Activated naive CD8-positive, alpha-beta T cell (primary cell): Measurements from ENCODE around the gene SPATC1L.
A peak's percentile ranks its signal among the peaks of the same experiment; 100 is the strongest.
"Not testable (repeated sequence)": the region's sequence is repeated elsewhere in the genome, so short reads cannot be mapped to it uniquely, and the experiment has no call there.

Experiments
- H3K27ac Mint-ChIP-seq: one replicate; pipeline ENCODE4 v1.8.0; 2021; ENCODE audit warnings: mixed read lengths
- H3K27me3 Mint-ChIP-seq: one replicate; pipeline ENCODE4 v1.8.0; 2021; ENCODE audit warnings: mixed read lengths
- H3K36me3 Mint-ChIP-seq: one replicate; pipeline ENCODE4 v1.8.0; 2021; ENCODE audit warnings: mixed read lengths
- H3K4me1 Mint-ChIP-seq: one replicate; pipeline ENCODE4 v1.8.0; 2021; ENCODE audit warnings: low read depth, mixed read lengths
- H3K4me3 Mint-ChIP-seq: one replicate; pipeline ENCODE4 v1.8.0; 2021; ENCODE audit warnings: mild to moderate bottlenecking, mixed read lengths
- H3K9me3 Mint-ChIP-seq: one replicate; pipeline ENCODE4 v1.8.0; 2021; ENCODE audit warnings: low read depth, mixed read lengths

The SPATC1L gene

DNA sequence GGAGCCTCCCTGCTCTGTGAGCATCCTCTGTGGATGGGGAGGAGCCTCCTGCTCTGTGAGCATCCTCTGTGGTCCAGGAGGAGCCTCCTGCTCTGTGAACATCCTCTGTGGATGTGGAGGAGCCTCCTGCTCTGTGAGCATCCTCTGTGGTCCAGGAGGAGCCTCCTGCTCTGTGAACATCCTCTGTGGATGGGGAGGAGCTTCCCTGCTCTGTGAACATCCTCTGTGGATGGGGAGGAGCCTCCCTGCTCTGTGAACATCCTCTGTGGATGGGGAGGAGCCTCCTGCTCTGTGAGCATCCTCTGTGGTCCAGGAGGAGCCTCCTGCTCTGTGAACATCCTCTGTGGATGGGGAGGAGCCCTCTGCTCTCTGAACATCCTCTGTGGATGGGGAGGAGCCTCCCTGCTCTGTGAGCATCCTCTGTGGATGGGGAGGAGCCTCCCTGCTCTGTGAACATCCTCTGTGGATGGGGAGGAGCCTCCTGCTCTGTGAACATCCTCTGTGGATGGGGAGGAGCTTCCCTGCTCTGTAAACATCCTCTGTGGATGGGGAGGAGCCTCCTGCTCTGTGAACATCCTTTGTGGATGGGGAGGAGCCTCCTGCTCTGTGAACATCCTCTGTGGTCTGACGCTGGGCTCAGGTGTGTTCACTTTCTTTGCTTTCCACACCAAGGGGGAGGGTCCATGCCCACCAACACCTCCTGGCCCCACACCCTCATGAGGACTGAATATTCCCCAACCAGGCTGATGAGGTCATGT lies 13.6 kb downstream of the SPATC1L start:
- not testable (repeated sequence) for H3K36me3 Mint-ChIP-seq, H3K9me3 Mint-ChIP-seq, H3K4me1 Mint-ChIP-seq, H3K4me3 Mint-ChIP-seq, H3K27me3 Mint-ChIP-seq
- peak overlapping the region; percentile 75 for H3K27ac Mint-ChIP-seq

DNA sequence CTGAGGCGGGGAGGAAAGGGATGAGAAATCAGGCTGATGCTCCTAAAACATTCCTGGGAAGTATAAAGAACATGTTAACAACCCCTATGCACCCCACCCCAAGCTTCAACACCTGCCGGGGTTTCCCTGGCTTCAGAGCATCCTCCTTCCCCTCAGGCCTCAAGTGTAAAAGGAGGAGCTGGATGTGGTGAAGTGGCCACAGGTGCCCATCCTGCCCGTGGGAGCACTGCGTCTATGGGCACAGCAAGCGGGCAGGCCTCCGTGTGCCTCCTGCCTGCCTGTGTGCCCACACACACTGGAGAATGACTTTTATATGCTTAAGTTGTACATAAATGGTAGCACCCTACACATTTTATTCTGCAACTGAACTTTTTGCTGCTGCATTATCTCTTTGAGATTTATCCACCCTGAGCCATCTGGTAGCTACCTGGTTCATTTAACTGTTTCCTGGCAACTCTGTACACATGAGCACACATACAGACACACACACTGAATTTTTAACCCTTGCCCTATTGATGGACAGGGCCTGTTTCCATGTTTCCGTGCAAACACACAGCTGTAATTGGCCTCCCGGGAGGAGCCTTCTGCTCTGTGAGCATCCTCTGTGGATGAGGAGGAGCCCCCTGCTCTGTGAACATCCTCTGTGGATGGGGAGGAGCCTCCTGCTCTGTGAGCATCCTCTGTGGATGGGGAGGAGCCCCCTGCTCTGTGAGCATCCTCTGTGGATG lies 15.4 kb downstream of the SPATC1L start:
- Mint-ChIP-seq H3K9me3 (no peaks in the 10 kb centered on the region), H3K4me3 (no peak overlapping the region), H3K27ac (no peak overlapping the region), H3K27me3 (no peaks in the 10 kb centered on the region), H3K36me3 (no peaks in the 10 kb centered on the region), H3K4me1 (peaks cover 6% of the 10 kb centered on the region)

DNA sequence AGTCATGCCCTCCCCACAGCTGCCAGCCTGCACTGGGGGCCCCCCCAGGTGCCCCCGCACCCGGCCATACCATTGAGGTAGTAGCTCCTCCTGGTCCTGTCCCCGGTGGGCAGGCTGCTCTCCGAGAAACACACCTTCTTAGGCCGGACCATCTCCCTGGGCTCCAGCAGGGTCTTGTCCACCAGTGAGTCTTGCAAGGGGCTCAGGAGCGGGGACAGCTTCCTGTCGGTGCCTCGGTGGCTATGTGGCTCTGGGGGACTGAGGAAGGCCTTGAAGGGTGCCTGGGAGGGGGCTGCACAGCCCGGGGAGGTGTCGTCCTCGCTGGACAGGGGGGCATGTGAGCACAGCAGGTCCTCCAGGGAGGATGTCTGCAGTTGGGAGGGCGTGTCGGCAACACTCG lies 16.0 kb downstream of the SPATC1L start:
- Mint-ChIP-seq H3K4me1 (peaks cover 6% of the 10 kb centered on the region), H3K4me3 (no peak overlapping the region), H3K27ac (no peak overlapping the region), H3K9me3 (no peaks in the 10 kb centered on the region), H3K27me3 (no peaks in the 10 kb centered on the region), H3K36me3 (no peaks in the 10 kb centered on the region)

DNA sequence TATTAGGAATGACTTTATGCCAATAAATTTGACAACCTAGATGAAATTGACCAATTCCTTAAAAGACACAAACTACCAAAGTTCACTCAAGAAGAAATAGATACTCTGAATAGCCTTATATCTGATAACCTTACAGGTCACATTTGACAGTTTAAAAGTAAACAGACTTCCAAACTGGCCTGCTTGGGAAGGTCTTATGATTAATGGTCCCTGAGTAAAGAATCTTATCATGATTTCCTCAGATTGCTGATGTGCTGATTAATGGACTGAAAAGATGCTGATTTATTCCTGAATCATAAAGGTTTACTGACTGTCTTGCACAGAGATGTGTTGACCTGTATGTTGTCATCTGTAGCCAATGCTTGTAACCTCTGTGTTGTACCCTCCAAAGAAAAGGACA lies 19.2 kb downstream of the SPATC1L start:
- Mint-ChIP-seq H3K27ac (no peak overlapping the region), H3K36me3 (peaks cover 2% of the 10 kb centered on the region), H3K4me3 (no peak overlapping the region), H3K9me3 (no peaks in the 10 kb centered on the region), H3K4me1 (no peaks in the 10 kb centered on the region), H3K27me3 (no peaks in the 10 kb centered on the region)

DNA sequence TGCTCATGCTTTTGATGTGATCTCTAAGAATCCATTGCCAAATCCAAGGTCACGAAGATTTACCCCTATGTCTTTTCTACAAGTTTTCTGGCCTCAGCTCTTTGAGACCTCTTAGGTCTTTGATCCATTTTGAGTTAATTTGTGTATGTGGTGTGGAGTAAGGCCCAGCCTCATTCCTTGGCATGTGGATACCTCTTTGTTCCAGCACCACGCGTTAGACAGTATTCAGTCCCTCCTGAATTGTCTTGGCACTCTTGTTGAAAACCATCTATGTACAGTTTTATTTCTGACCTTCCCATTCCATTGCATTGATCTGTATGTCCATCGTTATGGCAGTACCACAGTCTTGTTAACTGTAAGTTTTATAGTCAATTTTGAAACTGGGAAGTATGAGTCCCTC lies 20.9 kb downstream of the SPATC1L start:
- no peak overlapping the region for H3K4me3 Mint-ChIP-seq
- H3K9me3 Mint-ChIP-seq = no peaks in the 10 kb centered on the region
- H3K27me3 Mint-ChIP-seq = no peaks in the 10 kb centered on the region
- no peaks in the 10 kb centered on the region for H3K4me1 Mint-ChIP-seq
- peaks cover 2% of the 10 kb centered on the region for H3K36me3 Mint-ChIP-seq
- no peak overlapping the region for H3K27ac Mint-ChIP-seq

DNA sequence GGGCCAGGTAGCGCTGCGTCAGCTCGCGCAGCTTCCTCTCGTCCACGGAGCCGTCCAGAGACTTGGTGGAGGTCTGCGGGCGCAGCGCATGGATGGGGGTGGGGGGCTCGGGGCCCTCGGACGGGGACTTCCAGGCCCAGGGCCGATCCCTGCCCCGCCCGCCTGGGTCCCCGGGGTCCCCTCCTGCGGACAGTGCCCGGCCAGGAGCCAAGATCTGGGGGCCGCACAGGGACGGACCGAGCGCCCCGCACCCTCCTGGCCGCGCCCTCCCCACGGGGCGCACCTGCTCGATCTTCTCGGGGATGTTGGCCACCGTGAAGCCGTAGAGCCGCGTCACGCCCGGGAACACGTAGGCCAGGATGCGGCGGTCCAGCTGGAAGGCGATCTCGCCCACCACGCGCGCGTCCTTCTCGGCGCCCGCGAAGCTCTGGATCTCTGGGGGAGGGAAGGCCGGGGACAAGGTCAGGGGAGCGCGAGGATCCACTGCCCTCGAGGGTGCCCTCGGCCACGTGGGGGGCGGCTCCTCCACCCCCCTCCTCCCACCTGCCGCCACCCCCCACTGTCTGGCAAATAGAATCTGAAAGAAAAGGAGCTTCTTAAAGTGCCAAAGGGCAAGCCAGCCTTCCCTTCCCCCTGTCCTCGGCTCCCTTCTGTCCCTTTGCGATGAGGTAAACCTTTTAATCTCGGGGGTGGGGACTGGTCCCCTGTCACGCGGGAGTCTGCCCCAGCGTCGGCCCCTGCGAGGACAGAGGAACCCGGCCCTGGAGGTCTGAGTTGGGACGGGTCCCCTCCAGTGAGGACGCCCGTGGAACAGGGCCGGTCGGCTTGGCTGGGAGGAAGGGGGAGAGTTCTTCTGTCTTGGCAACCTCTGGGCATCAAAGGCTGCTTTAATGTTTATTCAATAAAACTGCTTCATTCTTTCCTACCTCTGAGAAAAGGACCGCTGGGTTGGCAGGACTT lies 22.3 kb downstream of the SPATC1L start:
- Mint-ChIP-seq H3K27me3 (no peaks in the 10 kb centered on the region), H3K27ac (no peak overlapping the region), H3K4me3 (no peak overlapping the region), H3K4me1 (no peaks in the 10 kb centered on the region), H3K36me3 (peaks cover 2% of the 10 kb centered on the region), H3K9me3 (no peaks in the 10 kb centered on the region)

DNA sequence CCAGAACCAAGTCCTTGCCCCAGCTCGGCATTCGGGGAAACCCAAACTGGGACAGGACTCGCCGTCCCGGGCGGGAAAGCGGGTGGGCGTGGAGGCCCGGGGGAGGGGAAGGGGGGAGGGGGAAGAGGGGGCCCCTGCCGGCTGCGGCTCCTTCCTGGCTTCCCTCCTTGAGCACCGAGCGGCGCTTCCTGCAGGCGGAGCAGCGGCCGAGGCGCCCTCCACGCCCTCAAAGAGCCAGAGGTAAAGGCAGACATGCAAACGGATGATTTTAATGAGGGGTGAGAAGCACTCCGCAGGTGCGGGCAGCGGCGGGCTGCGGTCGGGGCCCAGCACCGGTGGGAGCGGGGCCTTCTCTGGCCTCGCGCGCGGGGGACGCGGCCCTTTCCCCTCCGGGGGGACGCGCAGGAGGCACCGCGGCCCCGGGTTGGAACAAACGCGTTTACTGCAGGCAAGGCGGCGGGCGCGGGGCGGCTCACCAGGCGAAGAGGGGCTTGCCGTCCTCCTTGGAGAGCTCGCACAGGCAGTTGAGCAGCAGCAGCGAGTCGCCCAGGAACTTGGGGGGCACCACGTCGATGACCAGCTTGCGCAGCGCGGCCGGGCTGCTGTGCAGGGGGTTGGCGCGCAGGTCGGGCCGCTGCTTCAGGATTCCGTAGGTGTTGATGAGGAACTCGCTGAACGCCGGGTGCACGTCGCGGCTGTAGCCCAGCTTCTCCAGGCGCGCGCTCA lies 23.2 kb downstream of the SPATC1L start:
- H3K36me3 Mint-ChIP-seq = peaks cover 2% of the 10 kb centered on the region
- no peaks in the 10 kb centered on the region for H3K4me1 Mint-ChIP-seq
- no peak overlapping the region for H3K27ac Mint-ChIP-seq
- H3K9me3 Mint-ChIP-seq = no peaks in the 10 kb centered on the region
- H3K4me3 Mint-ChIP-seq = no peak overlapping the region
- no peaks in the 10 kb centered on the region for H3K27me3 Mint-ChIP-seq

DNA sequence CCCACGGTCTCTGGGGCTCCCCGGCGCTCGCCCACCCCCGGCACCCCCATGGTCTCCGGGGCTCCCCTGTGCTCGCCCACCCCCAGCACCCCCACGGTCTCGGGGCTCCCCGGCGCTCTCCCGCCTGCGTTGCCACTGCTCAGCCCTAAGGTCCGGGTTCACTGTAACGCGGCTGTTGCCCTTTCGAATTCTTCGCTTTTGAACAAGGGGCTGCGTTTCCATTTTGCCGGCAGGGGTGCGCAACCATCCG lies 23.7 kb downstream of the SPATC1L start:
- H3K4me1 Mint-ChIP-seq = no peaks in the 10 kb centered on the region
- H3K27ac Mint-ChIP-seq = no peak overlapping the region
- no peaks in the 10 kb centered on the region for H3K27me3 Mint-ChIP-seq
- peaks cover 2% of the 10 kb centered on the region for H3K36me3 Mint-ChIP-seq
- H3K4me3 Mint-ChIP-seq = no peak overlapping the region
- H3K9me3 Mint-ChIP-seq = no peaks in the 10 kb centered on the region

DNA sequence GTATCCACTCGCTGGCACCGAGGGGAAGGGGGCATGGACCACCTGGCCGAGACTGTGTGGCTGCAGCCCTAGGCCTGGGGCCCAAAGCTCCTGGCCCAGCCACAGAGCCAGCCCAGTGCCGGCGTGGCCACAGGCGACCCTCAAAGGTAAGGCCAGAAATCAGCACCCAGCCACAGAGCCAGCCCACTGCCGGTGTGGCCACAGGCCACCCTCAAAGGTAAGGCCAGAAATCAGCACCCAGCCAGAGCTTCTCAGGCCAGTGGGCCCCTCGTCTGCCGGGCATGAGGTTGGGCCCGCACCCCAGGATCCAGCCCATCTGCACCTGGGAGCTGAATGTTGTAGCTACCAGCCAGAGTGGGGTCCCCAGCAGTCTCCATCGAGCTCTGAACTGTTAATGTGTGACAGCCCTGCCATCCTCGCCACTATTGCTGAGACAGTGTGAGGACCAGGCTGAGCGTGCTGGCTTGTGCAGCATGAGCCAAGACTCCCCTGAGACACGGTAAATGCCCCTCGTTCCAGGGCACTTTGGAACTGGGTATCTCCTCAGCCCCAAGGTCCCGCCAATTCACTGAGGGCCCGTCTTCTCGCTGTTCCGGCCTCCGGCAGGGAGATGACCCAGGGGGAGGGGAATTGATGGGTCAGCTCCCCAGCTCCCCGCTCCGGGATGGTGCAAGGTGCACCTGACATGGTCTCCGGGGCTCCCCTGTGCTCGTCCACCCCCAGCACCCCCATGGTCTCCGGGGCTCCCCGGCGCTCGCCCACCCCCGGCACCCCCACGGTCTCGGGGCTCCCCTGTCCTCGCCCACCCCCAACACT lies 24.2 kb downstream of the SPATC1L start:
- H3K4me1 Mint-ChIP-seq = no peaks in the 10 kb centered on the region
- no peak overlapping the region for H3K4me3 Mint-ChIP-seq
- peaks cover 2% of the 10 kb centered on the region for H3K36me3 Mint-ChIP-seq
- H3K9me3 Mint-ChIP-seq = no peaks in the 10 kb centered on the region
- H3K27ac Mint-ChIP-seq = no peak overlapping the region
- H3K27me3 Mint-ChIP-seq = no peaks in the 10 kb centered on the region

DNA sequence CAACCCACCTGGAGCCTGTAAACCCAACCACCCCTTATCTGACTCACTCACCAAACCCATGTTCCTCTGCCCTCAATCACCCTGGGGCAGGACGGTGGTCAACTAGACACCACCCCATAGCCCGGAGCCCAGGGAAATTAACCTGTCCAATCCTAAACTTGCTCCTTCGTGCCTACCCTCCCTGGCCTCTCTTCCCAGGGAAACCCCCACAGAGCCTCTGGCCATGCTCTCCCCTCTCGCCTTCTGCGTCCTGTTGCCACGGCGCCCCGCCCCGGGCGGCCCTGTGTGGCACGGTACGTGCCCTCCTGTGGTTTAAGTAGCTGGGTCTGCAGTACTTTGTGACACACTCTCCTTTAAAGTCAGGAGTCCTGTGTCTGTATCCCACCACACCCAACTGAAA lies 24.9 kb downstream of the SPATC1L start:
- Mint-ChIP-seq H3K9me3 (no peaks in the 10 kb centered on the region), H3K4me3 (no peak overlapping the region), H3K36me3 (peaks cover 2% of the 10 kb centered on the region), H3K27me3 (no peaks in the 10 kb centered on the region), H3K4me1 (no peaks in the 10 kb centered on the region), H3K27ac (no peak overlapping the region)

DNA sequence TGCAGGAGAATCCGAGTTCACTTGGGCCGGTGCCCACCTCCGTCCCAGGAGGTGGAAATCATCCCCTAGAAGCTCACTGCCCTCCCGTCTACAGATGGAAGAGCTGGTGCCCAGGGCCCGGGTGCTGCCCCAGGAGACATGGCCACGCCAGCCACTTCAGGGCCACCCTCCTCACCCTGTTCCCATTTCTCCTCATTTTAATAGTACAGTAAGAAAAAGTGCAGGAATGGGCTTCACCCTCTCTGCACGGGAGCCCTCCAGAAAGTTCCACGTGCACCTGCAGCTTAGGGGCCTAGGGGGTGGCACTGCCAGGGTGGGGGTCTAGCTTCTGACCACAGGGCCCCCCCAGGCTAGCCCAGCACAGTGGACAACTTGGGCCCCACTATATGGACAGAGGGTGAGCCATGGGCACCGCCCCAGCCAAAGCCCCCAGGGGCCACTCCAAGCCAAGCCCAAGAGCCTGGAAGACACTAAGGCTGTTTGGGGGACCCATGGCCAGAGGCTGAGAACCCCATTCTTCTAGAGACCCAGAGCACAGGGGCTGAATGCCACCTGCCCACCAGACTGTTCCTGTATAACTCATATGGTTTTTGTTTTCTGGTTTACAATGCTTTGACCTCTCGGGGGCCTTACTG lies 25.5 kb downstream of the SPATC1L start:
- Mint-ChIP-seq H3K27ac (no peak overlapping the region), H3K27me3 (no peaks in the 10 kb centered on the region), H3K36me3 (peaks cover 2% of the 10 kb centered on the region), H3K9me3 (no peaks in the 10 kb centered on the region), H3K4me1 (no peaks in the 10 kb centered on the region), H3K4me3 (no peak overlapping the region)

DNA sequence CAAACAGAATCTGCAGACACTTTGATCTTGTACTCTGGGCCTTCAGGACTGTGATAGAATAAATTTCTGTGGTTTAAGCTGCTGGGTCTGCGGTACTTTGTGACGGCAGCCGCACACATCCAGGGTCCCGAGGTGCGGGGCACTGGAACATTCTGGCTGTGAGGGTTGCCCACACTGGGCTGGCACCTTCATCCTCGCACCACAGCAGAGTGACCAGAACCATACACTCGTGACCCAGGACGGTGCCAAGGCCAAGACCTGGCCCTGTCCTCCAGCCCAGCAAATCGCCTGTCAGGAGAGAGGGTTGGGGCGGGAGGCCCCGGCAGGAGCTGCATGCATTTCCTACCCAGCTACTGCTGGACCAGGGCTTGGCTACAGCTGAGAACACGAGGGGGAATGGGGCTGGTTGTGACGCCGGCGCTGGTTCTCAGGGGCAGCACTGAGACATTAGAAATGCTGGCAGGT lies 26.2 kb downstream of the SPATC1L start:
- Mint-ChIP-seq H3K27me3 (no peaks in the 10 kb centered on the region), H3K27ac (no peak overlapping the region), H3K36me3 (peaks cover 2% of the 10 kb centered on the region), H3K4me1 (no peaks in the 10 kb centered on the region), H3K4me3 (no peak overlapping the region), H3K9me3 (no peaks in the 10 kb centered on the region)

DNA sequence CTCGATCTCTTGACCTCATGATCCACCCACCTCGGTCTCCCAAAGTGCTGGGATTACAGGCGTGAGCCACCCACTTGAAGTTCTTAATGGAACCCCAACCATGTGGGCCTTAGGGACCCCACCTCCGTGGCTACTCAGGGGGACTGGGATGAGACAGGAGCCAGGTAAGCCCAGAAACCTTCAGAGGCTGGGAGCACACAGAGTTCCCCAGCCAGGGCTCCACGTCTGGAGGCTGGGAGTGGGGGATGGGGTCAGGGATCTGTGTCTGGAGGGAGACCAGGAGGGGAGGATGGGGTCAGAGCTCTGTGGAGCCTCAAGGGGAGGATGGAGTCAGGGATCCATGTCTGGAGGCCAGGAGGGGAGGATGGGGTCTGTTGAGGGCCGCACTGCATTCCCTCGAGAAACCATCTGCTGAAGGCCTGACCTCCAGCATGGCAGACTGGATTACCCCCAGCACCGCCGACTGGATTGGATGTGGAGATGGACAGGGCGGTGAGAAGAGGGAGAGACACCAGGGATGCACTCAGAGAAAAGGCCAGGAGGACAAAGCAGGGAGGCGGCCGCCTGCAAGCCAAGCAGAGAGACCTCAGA lies 26.8 kb downstream of the SPATC1L start:
- Mint-ChIP-seq H3K4me1 (no peaks in the 10 kb centered on the region), H3K4me3 (no peak overlapping the region), H3K36me3 (no peaks in the 10 kb centered on the region), H3K27ac (no peak overlapping the region), H3K27me3 (no peaks in the 10 kb centered on the region), H3K9me3 (no peaks in the 10 kb centered on the region)
